WTC11 (cell line): Measurements from ENCODE around the gene DSN1.

Source experiments
- ETV6 ChIP-seq: sonication (generic); formaldehyde crosslinking; IDR thresholded peaks from 2 replicates; pipeline ENCODE4 v1.8.1; 2022; ENCODE audit warnings: mild to moderate bottlenecking, missing genetic modification reagents
- FOXK1 ChIP-seq: sonication (generic); formaldehyde crosslinking; IDR thresholded peaks from 2 replicates; pipeline ENCODE4 v1.8.0; 2022; ENCODE audit warnings: mild to moderate bottlenecking, moderate library complexity, missing genetic modification reagents
- IRF2 ChIP-seq: sonication (generic); formaldehyde crosslinking; IDR thresholded peaks from 2 replicates; pipeline ENCODE4 v1.8.0; 2022; ENCODE audit warnings: low read depth, missing genetic modification reagents, borderline replicate concordance
- JUN ChIP-seq: sonication (generic); formaldehyde crosslinking; IDR thresholded peaks from 2 replicates; pipeline ENCODE4 v1.8.0; 2023; ENCODE audit warnings: mild to moderate bottlenecking, missing genetic modification reagents
- MXD4 ChIP-seq: fragments of 250-450 bp; sonication (Bioruptor Pico); IDR thresholded peaks from 2 replicates; pipeline ENCODE4 v1.8.0; 2021; ENCODE audit warnings: mild to moderate bottlenecking, moderate library complexity, borderline replicate concordance
- SP1 ChIP-seq: sonication (generic); formaldehyde crosslinking; conservative IDR thresholded peaks from 2 replicates; pipeline ENCODE4 v1.8.1; 2022; ENCODE audit warnings: missing genetic modification reagents
- TF ChIP-seq, protein P1 (sequence below): sonication (generic); formaldehyde crosslinking; IDR thresholded peaks from 2 replicates; pipeline ENCODE4 v1.8.1; 2023; ENCODE audit warnings: mild to moderate bottlenecking, missing genetic modification reagents, moderate library complexity
- TF ChIP-seq, protein P2 (sequence below): fragments of 200-600 bp; IDR thresholded peaks from 2 replicates; pipeline ENCODE4 v1.8.0; 2022; ENCODE audit warnings: antibody characterized with exemption
- TF ChIP-seq, protein P3 (sequence below): sonication (generic); formaldehyde crosslinking; conservative IDR thresholded peaks from 2 replicates; pipeline ENCODE4 v1.8.1; 2022; ENCODE audit warnings: mild to moderate bottlenecking, missing genetic modification reagents
- TF ChIP-seq, protein P4 (sequence below): sonication (generic); formaldehyde crosslinking; IDR thresholded peaks from 2 replicates; pipeline ENCODE4 v1.8.1; 2022; ENCODE audit warnings: low read depth, mild to moderate bottlenecking, moderate library complexity, missing genetic modification reagents, borderline replicate concordance
- TF ChIP-seq, protein P5 (sequence below): sonication (generic); formaldehyde crosslinking; IDR thresholded peaks from 2 replicates; pipeline ENCODE4 v1.8.1; 2023; ENCODE audit warnings: mild to moderate bottlenecking, missing genetic modification reagents
- TF ChIP-seq, protein P6 (sequence below): sonication (generic); formaldehyde crosslinking; IDR thresholded peaks from 2 replicates; pipeline ENCODE4 v1.8.1; 2022; ENCODE audit warnings: low read depth, missing genetic modification reagents, borderline replicate concordance
- TF ChIP-seq, protein P7 (sequence below): sonication (generic); formaldehyde crosslinking; IDR thresholded peaks from 2 replicates; pipeline ENCODE4 v1.8.0; 2022; ENCODE audit warnings: mild to moderate bottlenecking, missing genetic modification reagents

DNA sequence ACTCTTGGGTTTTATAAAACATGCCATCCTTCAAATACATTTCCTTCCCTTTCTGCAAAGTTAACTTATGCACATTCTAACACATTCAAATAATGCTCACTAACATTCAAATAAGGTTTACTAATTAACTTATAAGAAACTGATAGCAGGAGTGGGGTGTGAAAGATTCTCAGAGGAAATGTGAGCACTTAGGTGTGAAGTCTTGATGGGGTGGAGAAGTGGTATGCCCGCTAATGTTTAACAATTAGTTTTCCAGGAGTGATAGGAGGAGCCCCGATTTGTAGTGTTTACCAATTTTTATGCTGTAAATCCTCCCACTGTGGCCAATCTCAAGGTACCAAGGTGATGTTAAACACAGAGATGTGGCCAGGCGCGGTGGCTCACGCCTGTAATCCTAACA lies 18.3 kb upstream of the DSN1 start:
- TF ChIP-seq, protein P1, sequence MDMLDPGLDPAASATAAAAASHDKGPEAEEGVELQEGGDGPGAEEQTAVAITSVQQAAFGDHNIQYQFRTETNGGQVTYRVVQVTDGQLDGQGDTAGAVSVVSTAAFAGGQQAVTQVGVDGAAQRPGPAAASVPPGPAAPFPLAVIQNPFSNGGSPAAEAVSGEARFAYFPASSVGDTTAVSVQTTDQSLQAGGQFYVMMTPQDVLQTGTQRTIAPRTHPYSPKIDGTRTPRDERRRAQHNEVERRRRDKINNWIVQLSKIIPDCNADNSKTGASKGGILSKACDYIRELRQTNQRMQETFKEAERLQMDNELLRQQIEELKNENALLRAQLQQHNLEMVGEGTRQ (CRISPR knock-in tag) = no peak
- TF ChIP-seq, protein P2, sequence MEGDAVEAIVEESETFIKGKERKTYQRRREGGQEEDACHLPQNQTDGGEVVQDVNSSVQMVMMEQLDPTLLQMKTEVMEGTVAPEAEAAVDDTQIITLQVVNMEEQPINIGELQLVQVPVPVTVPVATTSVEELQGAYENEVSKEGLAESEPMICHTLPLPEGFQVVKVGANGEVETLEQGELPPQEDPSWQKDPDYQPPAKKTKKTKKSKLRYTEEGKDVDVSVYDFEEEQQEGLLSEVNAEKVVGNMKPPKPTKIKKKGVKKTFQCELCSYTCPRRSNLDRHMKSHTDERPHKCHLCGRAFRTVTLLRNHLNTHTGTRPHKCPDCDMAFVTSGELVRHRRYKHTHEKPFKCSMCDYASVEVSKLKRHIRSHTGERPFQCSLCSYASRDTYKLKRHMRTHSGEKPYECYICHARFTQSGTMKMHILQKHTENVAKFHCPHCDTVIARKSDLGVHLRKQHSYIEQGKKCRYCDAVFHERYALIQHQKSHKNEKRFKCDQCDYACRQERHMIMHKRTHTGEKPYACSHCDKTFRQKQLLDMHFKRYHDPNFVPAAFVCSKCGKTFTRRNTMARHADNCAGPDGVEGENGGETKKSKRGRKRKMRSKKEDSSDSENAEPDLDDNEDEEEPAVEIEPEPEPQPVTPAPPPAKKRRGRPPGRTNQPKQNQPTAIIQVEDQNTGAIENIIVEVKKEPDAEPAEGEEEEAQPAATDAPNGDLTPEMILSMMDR = no peak
- TF ChIP-seq, protein P3, sequence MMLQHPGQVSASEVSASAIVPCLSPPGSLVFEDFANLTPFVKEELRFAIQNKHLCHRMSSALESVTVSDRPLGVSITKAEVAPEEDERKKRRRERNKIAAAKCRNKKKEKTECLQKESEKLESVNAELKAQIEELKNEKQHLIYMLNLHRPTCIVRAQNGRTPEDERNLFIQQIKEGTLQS = no peak
- TF ChIP-seq ETV6 (CRISPR knock-in tag) = no peak
- TF ChIP-seq, protein P4, sequence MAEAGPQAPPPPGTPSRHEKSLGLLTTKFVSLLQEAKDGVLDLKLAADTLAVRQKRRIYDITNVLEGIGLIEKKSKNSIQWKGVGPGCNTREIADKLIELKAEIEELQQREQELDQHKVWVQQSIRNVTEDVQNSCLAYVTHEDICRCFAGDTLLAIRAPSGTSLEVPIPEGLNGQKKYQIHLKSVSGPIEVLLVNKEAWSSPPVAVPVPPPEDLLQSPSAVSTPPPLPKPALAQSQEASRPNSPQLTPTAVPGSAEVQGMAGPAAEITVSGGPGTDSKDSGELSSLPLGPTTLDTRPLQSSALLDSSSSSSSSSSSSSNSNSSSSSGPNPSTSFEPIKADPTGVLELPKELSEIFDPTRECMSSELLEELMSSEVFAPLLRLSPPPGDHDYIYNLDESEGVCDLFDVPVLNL = no peak
- no peak for TF ChIP-seq IRF2 (CRISPR knock-in tag)
- no peak for TF ChIP-seq SP1 (CRISPR knock-in tag)
- TF ChIP-seq JUN (CRISPR knock-in tag) = no peak
- TF ChIP-seq, protein P5, sequence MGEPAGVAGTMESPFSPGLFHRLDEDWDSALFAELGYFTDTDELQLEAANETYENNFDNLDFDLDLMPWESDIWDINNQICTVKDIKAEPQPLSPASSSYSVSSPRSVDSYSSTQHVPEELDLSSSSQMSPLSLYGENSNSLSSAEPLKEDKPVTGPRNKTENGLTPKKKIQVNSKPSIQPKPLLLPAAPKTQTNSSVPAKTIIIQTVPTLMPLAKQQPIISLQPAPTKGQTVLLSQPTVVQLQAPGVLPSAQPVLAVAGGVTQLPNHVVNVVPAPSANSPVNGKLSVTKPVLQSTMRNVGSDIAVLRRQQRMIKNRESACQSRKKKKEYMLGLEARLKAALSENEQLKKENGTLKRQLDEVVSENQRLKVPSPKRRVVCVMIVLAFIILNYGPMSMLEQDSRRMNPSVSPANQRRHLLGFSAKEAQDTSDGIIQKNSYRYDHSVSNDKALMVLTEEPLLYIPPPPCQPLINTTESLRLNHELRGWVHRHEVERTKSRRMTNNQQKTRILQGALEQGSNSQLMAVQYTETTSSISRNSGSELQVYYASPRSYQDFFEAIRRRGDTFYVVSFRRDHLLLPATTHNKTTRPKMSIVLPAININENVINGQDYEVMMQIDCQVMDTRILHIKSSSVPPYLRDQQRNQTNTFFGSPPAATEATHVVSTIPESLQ = no peak
- TF ChIP-seq, protein P6, sequence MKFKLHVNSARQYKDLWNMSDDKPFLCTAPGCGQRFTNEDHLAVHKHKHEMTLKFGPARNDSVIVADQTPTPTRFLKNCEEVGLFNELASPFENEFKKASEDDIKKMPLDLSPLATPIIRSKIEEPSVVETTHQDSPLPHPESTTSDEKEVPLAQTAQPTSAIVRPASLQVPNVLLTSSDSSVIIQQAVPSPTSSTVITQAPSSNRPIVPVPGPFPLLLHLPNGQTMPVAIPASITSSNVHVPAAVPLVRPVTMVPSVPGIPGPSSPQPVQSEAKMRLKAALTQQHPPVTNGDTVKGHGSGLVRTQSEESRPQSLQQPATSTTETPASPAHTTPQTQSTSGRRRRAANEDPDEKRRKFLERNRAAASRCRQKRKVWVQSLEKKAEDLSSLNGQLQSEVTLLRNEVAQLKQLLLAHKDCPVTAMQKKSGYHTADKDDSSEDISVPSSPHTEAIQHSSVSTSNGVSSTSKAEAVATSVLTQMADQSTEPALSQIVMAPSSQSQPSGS = no peak
- TF ChIP-seq, protein P7, sequence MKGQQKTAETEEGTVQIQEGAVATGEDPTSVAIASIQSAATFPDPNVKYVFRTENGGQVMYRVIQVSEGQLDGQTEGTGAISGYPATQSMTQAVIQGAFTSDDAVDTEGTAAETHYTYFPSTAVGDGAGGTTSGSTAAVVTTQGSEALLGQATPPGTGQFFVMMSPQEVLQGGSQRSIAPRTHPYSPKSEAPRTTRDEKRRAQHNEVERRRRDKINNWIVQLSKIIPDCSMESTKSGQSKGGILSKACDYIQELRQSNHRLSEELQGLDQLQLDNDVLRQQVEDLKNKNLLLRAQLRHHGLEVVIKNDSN = no peak
- TF ChIP-seq MXD4 (CRISPR knock-in tag) = no peak
- TF ChIP-seq FOXK1 (CRISPR knock-in tag) = no peak
